GM19351 (cell line): ENCODE data around the gene ADRB1.

ENCODE experiments used
- ATAC-seq: cut with Tn5 transposase; IDR thresholded peaks from one replicate; pipeline ENCODE4 v1.9.1; 2021; ENCODE audit warnings: mild to moderate bottlenecking, moderate library complexity; ENCODE audit not compliant: unreplicated experiment

Gene ADRB1

DNA sequence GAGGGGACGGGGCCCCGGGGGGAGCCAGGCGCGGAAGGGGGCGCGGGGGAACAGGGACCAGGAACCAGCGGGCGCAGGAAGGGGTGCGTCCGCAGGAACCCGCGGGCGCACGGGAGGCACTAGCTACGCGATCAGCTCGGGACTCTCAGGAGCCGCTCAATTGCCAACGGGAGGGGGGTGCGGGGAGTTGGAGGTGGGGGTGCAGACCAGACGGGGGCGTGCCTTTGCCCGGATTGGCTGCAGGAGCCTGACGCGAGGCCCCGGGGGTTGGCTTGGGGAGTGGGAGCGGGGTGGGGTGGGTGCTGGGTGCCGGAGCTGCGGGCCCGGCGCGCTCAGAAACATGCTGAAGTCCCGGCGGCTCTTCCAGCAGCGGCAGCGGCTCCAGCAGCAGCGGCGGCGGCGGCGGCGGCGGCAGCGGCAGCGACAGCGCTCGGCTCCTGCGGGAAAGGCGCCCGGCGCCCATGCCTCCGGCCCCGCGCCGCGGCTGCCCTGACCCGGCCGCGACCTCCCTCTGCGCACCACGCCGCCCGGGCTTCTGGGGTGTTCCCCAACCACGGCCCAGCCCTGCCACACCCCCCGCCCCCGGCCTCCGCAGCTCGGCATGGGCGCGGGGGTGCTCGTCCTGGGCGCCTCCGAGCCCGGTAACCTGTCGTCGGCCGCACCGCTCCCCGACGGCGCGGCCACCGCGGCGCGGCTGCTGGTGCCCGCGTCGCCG, at the start of gene ADRB1:
TSS of gene ADRB1 (plus strand) at position 335 of the 715 bp plus-strand sequence. CDS start at position 602, 267 bp downstream.
- peak; percentile 57 for ATAC-seq

- no peak for ATAC-seq
Measured at GRCh38 chr10:113995201-113995600, 48.5 kb upstream of the ADRB1 start.

DNA sequence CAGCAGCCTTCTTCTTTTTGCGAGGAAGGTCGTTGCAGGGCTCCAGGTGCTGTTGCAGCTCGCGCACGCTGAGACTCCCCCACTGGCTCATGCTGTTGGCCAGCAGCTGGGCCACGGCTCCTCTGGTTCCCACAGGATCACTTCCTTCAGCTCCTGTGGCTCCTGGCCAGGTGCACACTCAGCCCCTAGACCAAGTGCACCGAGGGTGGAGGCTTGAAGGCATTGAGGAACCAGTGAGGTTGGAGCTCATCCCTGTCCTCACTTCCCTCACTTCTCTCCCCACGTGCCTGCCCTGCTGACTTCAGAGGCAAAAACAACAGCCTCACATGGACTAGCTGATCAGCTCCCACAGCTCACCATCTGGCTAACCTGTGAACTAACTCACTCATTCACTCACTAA, 46.2 kb upstream of the ADRB1 start:
- ATAC-seq = no peak

- no peak for ATAC-seq
Measured at GRCh38 chr10:113999531-113999930, 44.1 kb upstream of the ADRB1 start.

GRCh38 chr10:114000457-114001010, 43.1 kb upstream of the ADRB1 start:
- ATAC-seq = no peak

GRCh38 chr10:114002422-114002821, 41.2 kb upstream of the ADRB1 start:
- ATAC-seq = no peak

- no peak for ATAC-seq
Measured at GRCh38 chr10:114003161-114003941, 40.3 kb upstream of the ADRB1 start.

- no peak for ATAC-seq
Measured at GRCh38 chr10:114009281-114009996, 34.2 kb upstream of the ADRB1 start.

- ATAC-seq = no peak
Measured at GRCh38 chr10:114010316-114010715, 33.4 kb upstream of the ADRB1 start.

GRCh38 chr10:114012650-114013049, 31.0 kb upstream of the ADRB1 start:
- no peak for ATAC-seq

- ATAC-seq = no peak
Measured at GRCh38 chr10:114015708-114016107, 28.0 kb upstream of the ADRB1 start.

DNA sequence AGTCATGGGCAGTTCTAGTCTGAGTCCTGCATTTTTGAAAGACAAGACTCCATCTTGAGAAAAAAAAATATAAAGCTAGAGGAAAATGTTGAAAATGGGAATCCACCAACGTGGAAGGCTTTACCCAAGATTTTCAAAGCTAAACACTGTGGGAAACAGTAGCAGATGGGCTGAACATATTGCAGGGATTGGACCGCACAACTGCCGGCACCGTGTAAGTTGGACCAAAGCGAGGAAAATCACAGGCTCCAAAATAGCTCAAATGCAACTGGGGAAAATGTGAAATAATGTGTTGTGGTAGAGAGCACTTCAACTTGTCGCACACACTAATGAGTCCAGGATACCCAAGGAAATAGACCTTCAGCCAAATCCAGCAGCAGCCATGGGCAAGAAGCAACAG, 26.4 kb upstream of the ADRB1 start:
- no peak for ATAC-seq

- ATAC-seq = no peak
Measured at GRCh38 chr10:114017873-114018272, 25.8 kb upstream of the ADRB1 start.

DNA sequence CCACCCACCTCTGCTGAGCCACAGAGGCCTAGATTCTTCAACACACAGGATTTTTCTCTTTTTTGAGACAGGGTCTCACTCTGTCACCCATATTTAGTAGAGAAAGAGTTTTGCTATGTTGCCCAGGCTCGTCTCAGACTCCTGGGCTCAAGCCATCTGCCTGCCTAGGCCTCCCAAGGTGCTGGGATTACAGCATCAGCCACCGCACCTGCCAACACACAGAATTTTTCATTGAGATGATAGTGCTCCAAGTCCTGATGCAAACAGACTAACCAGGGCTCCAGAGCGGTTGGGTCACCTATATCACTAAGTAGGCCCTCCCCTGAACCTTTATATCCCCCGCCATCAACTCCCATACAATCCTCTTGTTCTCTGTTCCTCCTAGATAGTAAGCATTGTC, 24.4 kb upstream of the ADRB1 start:
- no peak for ATAC-seq

- no peak for ATAC-seq
Measured at GRCh38 chr10:114021154-114021553, 22.5 kb upstream of the ADRB1 start.

DNA sequence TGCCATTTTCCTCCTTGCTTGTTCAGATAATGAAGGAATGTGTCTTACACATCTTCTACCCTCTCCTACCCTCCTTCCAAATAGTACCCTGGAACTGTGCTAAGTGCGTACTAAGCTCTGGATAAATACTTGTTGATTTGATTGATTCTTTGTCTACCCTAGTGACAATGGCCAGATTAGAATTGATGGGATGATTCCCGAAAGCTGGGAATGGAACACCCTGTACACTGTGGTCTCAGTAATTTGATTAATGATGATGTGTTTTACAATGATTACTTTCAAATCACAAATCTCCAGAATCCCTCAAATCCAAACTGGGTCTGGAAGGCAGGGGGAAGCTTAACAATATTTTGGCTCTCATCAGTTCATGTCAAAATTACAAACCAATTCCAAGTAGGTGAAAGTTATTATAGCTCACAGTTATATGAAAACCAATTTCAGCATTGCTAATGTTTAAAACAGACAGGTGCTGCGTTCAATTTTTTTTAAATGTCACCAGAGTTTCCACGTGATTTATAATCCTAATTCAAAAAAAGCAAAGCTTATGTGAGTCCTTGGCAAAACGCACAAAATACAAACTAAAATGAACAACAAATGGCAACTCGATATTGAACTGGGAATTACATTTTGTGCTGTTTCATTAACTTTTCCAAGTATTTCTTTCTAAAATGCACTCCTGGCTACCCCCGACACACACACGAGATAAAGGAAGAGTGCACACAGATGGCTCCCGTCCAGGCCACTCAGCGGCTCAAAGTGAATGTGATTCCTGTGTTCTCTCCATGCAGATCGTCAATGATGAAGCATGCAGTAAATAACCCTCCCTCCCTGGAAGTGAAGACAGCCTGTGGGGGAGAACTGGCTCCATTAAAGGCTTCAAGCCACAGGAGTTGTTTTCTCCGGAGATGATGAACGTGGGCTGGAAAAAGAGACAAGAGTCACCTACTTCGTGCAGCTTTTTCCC, 21.7 kb upstream of the ADRB1 start:
- no peak for ATAC-seq

DNA sequence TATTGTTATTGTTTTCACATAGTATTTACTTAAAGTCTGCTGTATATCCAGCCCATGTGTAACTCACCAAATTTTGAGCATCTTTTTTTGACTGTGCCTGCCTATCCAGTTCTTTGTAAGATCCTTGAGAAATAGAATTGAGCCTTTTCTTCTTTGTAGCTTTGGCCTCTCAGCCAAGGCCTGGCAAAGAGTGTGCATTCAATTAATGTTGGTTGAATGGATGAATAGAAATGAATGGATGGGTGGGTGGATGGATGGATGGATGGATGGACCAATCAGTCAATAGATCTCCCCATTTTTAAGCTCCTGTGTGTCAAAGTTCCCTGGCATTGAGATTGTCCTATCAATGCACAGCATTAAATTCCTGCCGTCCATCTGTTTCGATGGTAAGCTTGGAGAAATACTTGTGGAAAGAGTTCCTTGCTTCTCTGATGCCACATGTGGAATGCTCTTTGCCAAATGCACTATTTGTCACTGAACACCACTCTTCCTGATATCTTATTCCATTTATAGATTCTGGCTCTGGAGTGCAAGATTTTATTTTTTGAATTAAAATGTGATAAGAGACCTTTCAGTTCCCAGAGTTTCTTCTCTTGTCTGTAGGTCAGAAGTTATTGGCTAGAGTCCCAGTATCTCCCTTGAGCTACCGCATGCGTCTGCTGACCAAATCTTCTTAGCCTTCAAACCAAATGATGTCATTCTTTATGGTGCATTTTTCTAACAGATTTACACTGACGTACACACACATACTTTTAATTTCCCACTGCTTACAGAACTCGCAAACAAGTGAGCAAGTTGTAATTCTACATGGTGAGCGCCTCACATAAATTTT, 20.7 kb upstream of the ADRB1 start:
- no peak for ATAC-seq

GRCh38 chr10:114024876-114025610, 18.6 kb upstream of the ADRB1 start:
- ATAC-seq = peak; percentile 87
